ENCODE measurements around the gene MIPOL1.

DNA sequence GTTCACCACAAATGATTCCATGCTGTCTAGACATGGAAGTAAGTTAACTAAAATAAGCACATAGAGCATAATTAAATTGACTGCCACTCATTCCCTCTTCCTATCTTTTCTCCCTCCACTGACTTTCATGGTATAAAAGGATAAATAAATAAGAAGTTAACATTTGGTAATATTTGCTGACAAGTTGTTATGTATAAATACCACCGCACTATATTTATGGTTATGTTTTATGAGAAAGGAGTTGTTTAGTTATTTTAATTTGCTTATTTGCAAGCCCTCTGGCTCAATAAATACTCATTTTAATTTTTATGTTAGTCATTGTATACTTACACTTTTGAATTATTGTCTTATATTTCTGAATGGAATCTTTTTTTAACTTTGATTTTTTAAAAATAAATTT, 113.5 kb downstream of the MIPOL1 start:
- TF ChIP-seq GATA2 (IDR thresholded peaks at IDR 0.05; ENCODE audit: low read depth, low read length) = no peak
- TF ChIP-seq GATA3 (IDR thresholded peaks at IDR 0.05; ENCODE audit: low read depth, low read length) = no peak
